ENCODE results near the gene ZNF275.

The ZNF275 gene

GRCh38 chrX:153348421-153348820, 14.5 kb downstream of the ZNF275 start:
- Mint-ChIP-seq H3K36me3 (ENCODE audit: low read depth) (peaks cover 68% of the 10 kb centered on the region), H3K4me3 (no peak overlapping the region), H3K9me3 (peaks cover 63% of the 10 kb centered on the region), H3K4me1 (no peaks in the 10 kb centered on the region), H3K27ac (peak overlapping the region; percentile 15), H3K27me3 (ENCODE audit: low read depth, poor library complexity) (no peaks in the 10 kb centered on the region)
- DNase-seq: no peak
- TF ChIP-seq CTCF (IDR thresholded peaks at IDR 0.05): no peak

DNA sequence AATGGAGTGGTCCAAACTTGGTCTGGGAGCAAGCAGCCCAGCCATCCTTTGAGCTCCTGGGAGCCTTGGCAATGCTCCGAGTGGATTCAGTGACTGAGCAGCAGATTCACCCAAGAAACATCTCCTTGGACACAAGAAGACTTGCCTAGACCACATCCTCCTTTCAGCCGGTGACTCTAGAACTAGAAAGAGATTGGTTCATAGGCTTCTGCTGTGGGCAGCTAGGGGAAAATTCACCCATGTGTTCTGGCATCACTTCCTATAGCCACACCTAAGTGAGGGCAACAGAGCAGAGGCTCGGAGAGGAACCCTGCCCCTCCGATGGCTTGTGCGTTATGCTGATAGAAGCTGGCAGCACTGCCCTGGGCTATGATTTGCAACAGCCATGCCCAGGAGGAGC, 16.0 kb downstream of the ZNF275 start:
- H3K4me3 Mint-ChIP-seq: no peak overlapping the region
- H3K4me1 Mint-ChIP-seq: no peaks in the 10 kb centered on the region
- no peak overlapping the region for H3K27ac Mint-ChIP-seq
- no peak for TF ChIP-seq CTCF (IDR thresholded peaks at IDR 0.05)
- no peak for DNase-seq
- no peaks in the 10 kb centered on the region for H3K27me3 Mint-ChIP-seq (ENCODE audit: low read depth, poor library complexity)
- peaks cover 53% of the 10 kb centered on the region for H3K36me3 Mint-ChIP-seq (ENCODE audit: low read depth)
- H3K9me3 Mint-ChIP-seq: peaks cover 68% of the 10 kb centered on the region

GRCh38 chrX:153351981-153352380, 18.0 kb downstream of the ZNF275 start:
- H3K27me3 Mint-ChIP-seq (ENCODE audit: low read depth, poor library complexity): peaks cover 4% of the 10 kb centered on the region
- TF ChIP-seq CTCF (IDR thresholded peaks at IDR 0.05): no peak
- DNase-seq: no peak

DNA sequence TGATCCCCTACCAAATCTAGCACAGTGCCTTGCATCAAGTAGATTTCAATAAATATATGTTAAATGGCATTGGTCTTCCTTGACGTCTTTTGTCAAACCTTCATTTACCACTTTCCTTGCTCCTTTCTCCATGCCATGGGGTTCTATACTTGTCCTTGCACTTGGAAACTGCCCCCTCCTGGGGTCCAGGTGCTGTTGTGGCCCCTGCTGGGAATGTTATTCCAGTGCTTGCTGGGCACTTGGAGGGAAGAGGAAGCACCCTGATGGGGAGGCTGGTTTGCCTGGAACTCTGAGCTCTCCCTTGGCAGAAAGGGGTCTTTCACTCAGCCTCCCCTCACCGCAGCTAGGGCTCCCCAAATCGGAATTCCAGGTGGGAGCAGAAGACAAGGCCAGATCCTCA, 18.9 kb downstream of the ZNF275 start:
- peaks cover 73% of the 10 kb centered on the region for H3K9me3 Mint-ChIP-seq
- no peak overlapping the region for H3K27ac Mint-ChIP-seq
- no peaks in the 10 kb centered on the region for H3K4me1 Mint-ChIP-seq
- H3K36me3 Mint-ChIP-seq (ENCODE audit: low read depth): peaks cover 28% of the 10 kb centered on the region
- H3K4me3 Mint-ChIP-seq: no peak overlapping the region
- no peak for TF ChIP-seq CTCF (IDR thresholded peaks at IDR 0.05)
- peaks cover 4% of the 10 kb centered on the region for H3K27me3 Mint-ChIP-seq (ENCODE audit: low read depth, poor library complexity)
- DNase-seq: no peak

More at GRCh38 chrX:153351981-153352380, 18.0 kb downstream of the ZNF275 start:
- Mint-ChIP-seq H3K36me3 (ENCODE audit: low read depth) (peaks cover 34% of the 10 kb centered on the region), H3K27ac (no peak overlapping the region), H3K4me3 (no peak overlapping the region), H3K9me3 (peaks cover 67% of the 10 kb centered on the region), H3K4me1 (no peaks in the 10 kb centered on the region)

- Mint-ChIP-seq H3K4me3 (no peak overlapping the region), H3K4me1 (no peaks in the 10 kb centered on the region), H3K9me3 (peaks cover 77% of the 10 kb centered on the region), H3K27ac (no peak overlapping the region), H3K36me3 (ENCODE audit: low read depth) (peaks cover 23% of the 10 kb centered on the region), H3K27me3 (ENCODE audit: low read depth, poor library complexity) (peaks cover 4% of the 10 kb centered on the region)
- DNase-seq: no peak
- no peak for TF ChIP-seq CTCF (IDR thresholded peaks at IDR 0.05)
These were observed 19.5 kb downstream of the ZNF275 start for GRCh38 chrX:153353416-153353815.

GRCh38 chrX:153357877-153358276, 23.9 kb downstream of the ZNF275 start:
- H3K27ac Mint-ChIP-seq: no peak overlapping the region
- H3K27me3 Mint-ChIP-seq (ENCODE audit: low read depth, poor library complexity): peaks cover 8% of the 10 kb centered on the region
- no peak for DNase-seq
- H3K36me3 Mint-ChIP-seq (ENCODE audit: low read depth): no peaks in the 10 kb centered on the region
- H3K9me3 Mint-ChIP-seq: peaks cover 71% of the 10 kb centered on the region
- H3K4me3 Mint-ChIP-seq: no peak overlapping the region
- no peak for TF ChIP-seq CTCF (IDR thresholded peaks at IDR 0.05)
- no peaks in the 10 kb centered on the region for H3K4me1 Mint-ChIP-seq

All from nephron progenitor cell (in vitro differentiated cells).